Neuronal stem cell (in vitro differentiated cells): Measurements from ENCODE around the gene CD37.

Source experiments
- DNase-seq: peaks from one replicate; pipeline ENCODE4 v3.0.0-alpha.2; 2013; ENCODE audit warnings: low spot score
- H2AFZ ChIP-seq: one replicate; pipeline ENCODE4 v1.6.1; 2013; ENCODE audit warnings: mild to moderate bottlenecking, low read length, inconsistent platforms
- H2AK5ac ChIP-seq: 2 replicates; pipeline ENCODE4 v1.6.1; 2013; ENCODE audit warnings: low read depth, mild to moderate bottlenecking, inconsistent platforms, low read length, moderate library complexity, mixed read lengths
- H2BK120ac ChIP-seq: 2 replicates; pipeline ENCODE4 v1.6.1; 2013; ENCODE audit warnings: low read depth, mild to moderate bottlenecking, inconsistent platforms, low read length, moderate library complexity, mixed read lengths
- H2BK12ac ChIP-seq: one replicate; pipeline ENCODE4 v1.6.1; 2013; ENCODE audit warnings: low read length, inconsistent platforms
- H2BK15ac ChIP-seq: 2 replicates; pipeline ENCODE4 v1.6.1; 2013; ENCODE audit warnings: mild to moderate bottlenecking, low read length, inconsistent platforms, mixed read lengths
- H2BK5ac ChIP-seq: one replicate; pipeline ENCODE4 v1.6.1; 2013; ENCODE audit warnings: inconsistent platforms, mild to moderate bottlenecking, low read length, moderate library complexity
- H3K14ac ChIP-seq: one replicate; pipeline ENCODE4 v1.6.1; 2013; ENCODE audit warnings: low read length, inconsistent platforms
- H3K18ac ChIP-seq: 2 replicates; pipeline ENCODE4 v1.6.1; 2013; ENCODE audit warnings: low read length, inconsistent platforms
- H3K23ac ChIP-seq: 2 replicates; pipeline ENCODE4 v1.6.1; 2013; ENCODE audit warnings: low read depth, mild to moderate bottlenecking, mixed read lengths, low read length, inconsistent platforms; ENCODE audit not compliant: poor library complexity
- H3K27ac ChIP-seq: replicated peaks from 3 replicates; pipeline ENCODE4 v1.5.1; 2013; ENCODE audit warnings: low read length, inconsistent platforms
- H3K27me3 ChIP-seq, 3 experiments: 2 replicates each; pipeline ENCODE4 v1.6.1; 2013; ENCODE audit warnings: low read length in 3 of 3, mild to moderate bottlenecking in 2 of 3, inconsistent platforms in 1 of 3, low read depth in 1 of 3, mixed read lengths in 1 of 3, moderate library complexity in 1 of 3; ENCODE audit not compliant: control insufficient read depth in 3 of 3, insufficient read depth in 3 of 3
- H3K36me3 ChIP-seq, 2 donors: replicated peaks in 1 of 2; 2 replicates each; pipeline ENCODE4 v1.6.1; 2013; ENCODE audit warnings: low read length in 2 of 2; ENCODE audit not compliant: control insufficient read depth in 2 of 2, insufficient read depth in 2 of 2
- H3K4ac ChIP-seq: 2 replicates; pipeline ENCODE4 v1.6.1; 2013; ENCODE audit warnings: inconsistent platforms, mild to moderate bottlenecking, low read length, moderate library complexity
- H3K4me1 ChIP-seq, 2 donors: 1 replicate in 1 of 2; 2 replicates in 1 of 2; pipeline ENCODE4 v1.6.1; 2013; ENCODE audit warnings: low read length in 2 of 2, low read depth in 1 of 2; ENCODE audit not compliant: control insufficient read depth in 2 of 2, insufficient read depth in 1 of 2
- H3K4me2 ChIP-seq: one replicate; pipeline ENCODE4 v1.6.1; 2013; ENCODE audit warnings: mild to moderate bottlenecking, low read length, inconsistent platforms; ENCODE audit not compliant: insufficient read depth, poor library complexity, severe bottlenecking
- H3K4me3 ChIP-seq, 2 donors: 2 replicates each; pipeline ENCODE4 v1.5.1; 2013; ENCODE audit warnings: low read length in 2 of 2, mild to moderate bottlenecking in 2 of 2, inconsistent platforms in 1 of 2, moderate library complexity in 1 of 2
- H3K79me1 ChIP-seq: one replicate; pipeline ENCODE4 v1.6.1; 2013; ENCODE audit warnings: low read depth, mild to moderate bottlenecking, inconsistent platforms, low read length, moderate library complexity
- H3K9ac ChIP-seq: one replicate; pipeline ENCODE4 v1.6.1; 2013; ENCODE audit warnings: mild to moderate bottlenecking, low read depth, low read length, inconsistent platforms; ENCODE audit not compliant: poor library complexity
- H3K9me3 ChIP-seq, 2 donors: replicated peaks in 1 of 2; 2 replicates each; pipeline versions ENCODE3 to v1.6.1; 2013; ENCODE audit warnings: low read length in 2 of 2, mild to moderate bottlenecking in 2 of 2, inconsistent platforms in 1 of 2, low read depth in 1 of 2, mixed read lengths in 1 of 2, moderate library complexity in 1 of 2; ENCODE audit not compliant: control insufficient read depth in 2 of 2, insufficient read depth in 1 of 2
- H4K8ac ChIP-seq: one replicate; pipeline ENCODE4 v1.6.1; 2013; ENCODE audit warnings: low read depth, mild to moderate bottlenecking, inconsistent platforms, low read length, moderate library complexity
- H4K91ac ChIP-seq: one replicate; pipeline ENCODE4 v1.6.1; 2013; ENCODE audit warnings: low read length, low read depth, mild to moderate bottlenecking, inconsistent platforms; ENCODE audit not compliant: poor library complexity
- WGBS, 2 donors: extraction: QIAGEN DNeasy Blood & Tissue Kit; methylation state at CpG; one replicate each; pipeline ENCODE4 v1.1.7; 2013; ENCODE audit warnings: missing lambda C conversion rate in 2 of 2, mixed read lengths in 1 of 2; ENCODE audit not compliant: insufficient read length in 2 of 2, insufficient replicate concordance in 1 of 2; ENCODE audit errors: extremely low coverage in 2 of 2; 5-methylcytosine and 5-hydroxymethylcytosine counted together

The CD37 gene

GRCh38 chr19:49309087-49309486 lies 26.1 kb upstream of the CD37 start:
- no peak overlapping the region for H3K14ac ChIP-seq
- no peak overlapping the region for H2AFZ ChIP-seq
- no peak overlapping the region for H3K23ac ChIP-seq
- no peak for DNase-seq
- H3K4me3 ChIP-seq: no peak overlapping the region
- no peak overlapping the region for H2BK12ac ChIP-seq
- H3K36me3 ChIP-seq: peaks cover 23 to 71% of the 10 kb centered on the region in 2 donors
- no peak overlapping the region for H3K9ac ChIP-seq
- H3K79me1 ChIP-seq: no peaks in the 10 kb centered on the region
- H3K9me3 ChIP-seq: peaks cover 2 to 4% of the 10 kb centered on the region in 2 donors
- H3K18ac ChIP-seq: no peak overlapping the region
- H2BK5ac ChIP-seq: no peak overlapping the region
- H3K4me2 ChIP-seq: no peak overlapping the region
- no peaks in the 10 kb centered on the region for H3K27me3 ChIP-seq
- H2AK5ac ChIP-seq: no peak overlapping the region
- H4K91ac ChIP-seq: no peak overlapping the region
- no peaks in the 10 kb centered on the region for H3K4me1 ChIP-seq
- H2BK120ac ChIP-seq: no peak overlapping the region
- H3K4ac ChIP-seq: no peak overlapping the region
- H2BK15ac ChIP-seq: no peak overlapping the region
- no peak overlapping the region for H3K27ac ChIP-seq
- WGBS, 2 donors: no CpG with 5 or more reads among the region's 6 CpGs
- no peak overlapping the region for H4K8ac ChIP-seq

GRCh38 chr19:49315111-49315510 lies 20.1 kb upstream of the CD37 start:
- no peak overlapping the region for H2AK5ac ChIP-seq
- H2AFZ ChIP-seq: no peak overlapping the region
- H4K91ac ChIP-seq: no peak overlapping the region
- H3K79me1 ChIP-seq: no peaks in the 10 kb centered on the region
- H3K36me3 ChIP-seq: peaks cover 14 to 90% of the 10 kb centered on the region in 2 donors
- H3K4me3 ChIP-seq: no peak overlapping the region
- H3K18ac ChIP-seq: no peak overlapping the region
- H3K4me1 ChIP-seq: peaks cover 0 to 2% of the 10 kb centered on the region in 2 donors
- H4K8ac ChIP-seq: no peak overlapping the region
- no peak overlapping the region for H2BK120ac ChIP-seq
- no CpG with 5 or more reads among the region's 1 CpG for WGBS, 2 donors
- H3K27ac ChIP-seq: peak overlapping the region; percentile 6
- H2BK12ac ChIP-seq: no peak overlapping the region
- no peak overlapping the region for H2BK15ac ChIP-seq
- no peak overlapping the region for H2BK5ac ChIP-seq
- no peak overlapping the region for H3K4me2 ChIP-seq
- H3K14ac ChIP-seq: no peak overlapping the region
- H3K9me3 ChIP-seq: peaks cover 8 to 24% of the 10 kb centered on the region in 2 donors
- no peak overlapping the region for H3K23ac ChIP-seq
- no peaks in the 10 kb centered on the region for H3K27me3 ChIP-seq
- DNase-seq: no peak
- H3K9ac ChIP-seq: no peak overlapping the region
- no peak overlapping the region for H3K4ac ChIP-seq

- no peak for DNase-seq
- Histone ChIP-seq H3K27ac (no peak overlapping the region), H2BK120ac (no peak overlapping the region), H3K4ac (no peak overlapping the region), H3K36me3 (peaks cover 3 to 88% of the 10 kb centered on the region in 2 donors), H4K91ac (no peak overlapping the region), H2BK15ac (no peak overlapping the region), H3K9me3 (peaks cover 4 to 34% of the 10 kb centered on the region in 2 donors), H4K8ac (no peak overlapping the region), H3K14ac (no peak overlapping the region), H3K4me1 (peaks cover 0 to 2% of the 10 kb centered on the region in 2 donors), H3K18ac (no peak overlapping the region), H3K4me3 (no peak overlapping the region), H3K79me1 (no peaks in the 10 kb centered on the region), H3K9ac (no peak overlapping the region), H3K27me3 (no peaks in the 10 kb centered on the region), H3K23ac (no peak overlapping the region), H2BK12ac (no peak overlapping the region), H3K4me2 (no peak overlapping the region), H2BK5ac (no peak overlapping the region), H2AFZ (no peak overlapping the region), H2AK5ac (no peak overlapping the region)
Observed at GRCh38 chr19:49316284-49316683, 18.9 kb upstream of the CD37 start.

- Histone ChIP-seq H3K4me3 (no peak overlapping the region), H3K79me1 (no peaks in the 10 kb centered on the region), H3K9me3 (peaks cover 7 to 48% of the 10 kb centered on the region in 2 donors), H3K4ac (no peak overlapping the region), H4K91ac (no peak overlapping the region), H3K27me3 (no peaks in the 10 kb centered on the region), H3K23ac (no peak overlapping the region), H3K4me2 (no peak overlapping the region), H3K14ac (no peak overlapping the region), H2BK15ac (no peak overlapping the region), H2BK120ac (no peak overlapping the region), H2AK5ac (no peak overlapping the region), H2AFZ (no peak overlapping the region), H3K36me3 (peaks cover 5 to 89% of the 10 kb centered on the region in 2 donors), H3K9ac (no peak overlapping the region), H2BK12ac (no peak overlapping the region), H4K8ac (no peak overlapping the region), H3K18ac (no peak overlapping the region), H3K27ac (no peak overlapping the region), H3K4me1 (peaks cover 0 to 2% of the 10 kb centered on the region in 2 donors), H2BK5ac (no peak overlapping the region)
- DNase-seq: no peak
Observed at GRCh38 chr19:49318296-49318695, 16.9 kb upstream of the CD37 start.
